GM13976 (cell line): ENCODE measurements around the gene ATRAID.

ENCODE experiments used
- DNase-seq: peaks from one replicate; pipeline ENCODE4 v3.0.0; 2012; ENCODE audit warnings: low spot score
- CTCF ChIP-seq: IDR thresholded peaks from 2 replicates; pipeline ENCODE4 v1.5.1; 2012; ENCODE audit warnings: borderline replicate concordance, mild to moderate bottlenecking; ENCODE audit not compliant: insufficient read depth; ENCODE audit errors: extremely low read depth, missing control alignments, control extremely low read depth
- in situ Hi-C: fragments of 300-500 bp; cut with MboI; formaldehyde crosslinking; loops from one replicate; pipeline ENCODE4 v1.12.0; 2022; ENCODE audit warnings: low sequenced_read_pairs, mixed read lengths, inconsistent platforms; ENCODE audit not compliant: unreplicated experiment

The ATRAID gene

DNA sequence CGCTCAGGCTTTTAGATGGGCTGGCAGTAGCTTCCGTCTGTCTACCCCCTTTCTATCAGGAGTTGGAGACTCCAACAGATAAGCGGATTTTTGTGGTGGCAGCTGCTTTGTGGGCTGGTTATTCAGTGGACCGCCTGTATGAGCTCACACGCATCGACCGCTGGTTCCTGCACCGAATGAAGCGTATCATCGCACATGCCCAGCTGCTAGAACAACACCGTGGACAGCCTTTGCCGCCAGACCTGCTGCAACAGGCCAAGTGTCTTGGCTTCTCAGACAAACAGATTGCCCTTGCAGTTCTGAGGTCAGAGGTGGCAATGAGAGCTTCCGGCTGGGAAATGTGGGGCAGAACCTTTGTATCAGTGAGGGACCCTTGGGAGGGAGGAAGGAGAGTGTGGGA is 20.1 kb downstream of the ATRAID start:
- in situ Hi-C loops: no loop called here
- DNase-seq: no peak
- TF ChIP-seq CTCF: no peak

GRCh38 chr2:27233341-27233740 is 21.5 kb downstream of the ATRAID start:
- in situ Hi-C loops: no loop called here

GRCh38 chr2:27236136-27236535 is 24.3 kb downstream of the ATRAID start:
- in situ Hi-C loops: no loop called here
- TF ChIP-seq CTCF: no peak
- no peak for DNase-seq

More at GRCh38 chr2:27233341-27233740, 21.5 kb downstream of the ATRAID start:
- no peak for TF ChIP-seq CTCF
- no peak for DNase-seq

GRCh38 chr2:27236626-27237025 is 24.8 kb downstream of the ATRAID start:
- DNase-seq: no peak
- TF ChIP-seq CTCF: no peak
- in situ Hi-C loops: no loop called here

DNA sequence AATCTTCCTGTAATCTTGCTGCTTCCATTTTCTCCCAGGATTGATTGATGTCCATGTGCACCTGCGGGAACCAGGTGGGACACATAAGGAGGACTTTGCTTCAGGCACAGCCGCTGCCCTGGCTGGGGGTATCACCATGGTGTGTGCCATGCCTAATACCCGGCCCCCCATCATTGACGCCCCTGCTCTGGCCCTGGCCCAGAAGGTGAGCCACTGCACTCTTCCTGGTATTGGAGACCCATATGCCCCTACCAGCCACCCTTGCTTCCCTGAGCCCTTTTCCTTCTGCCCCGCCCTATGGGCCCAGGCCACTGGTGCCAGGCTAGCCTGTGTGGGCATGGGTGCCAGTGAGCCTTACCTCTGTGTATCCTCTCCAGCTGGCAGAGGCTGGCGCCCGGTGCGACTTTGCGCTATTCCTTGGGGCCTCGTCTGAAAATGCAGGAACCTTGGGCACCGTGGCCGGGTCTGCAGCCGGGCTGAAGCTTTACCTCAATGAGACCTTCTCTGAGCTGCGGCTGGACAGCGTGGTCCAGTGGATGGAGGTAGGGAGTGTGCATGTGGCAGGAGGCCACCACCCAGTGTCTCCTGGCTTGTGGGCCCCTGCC is 25.6 kb downstream of the ATRAID start:
- in situ Hi-C loops: no loop called here
- no peak for TF ChIP-seq CTCF
- no peak for DNase-seq

DNA sequence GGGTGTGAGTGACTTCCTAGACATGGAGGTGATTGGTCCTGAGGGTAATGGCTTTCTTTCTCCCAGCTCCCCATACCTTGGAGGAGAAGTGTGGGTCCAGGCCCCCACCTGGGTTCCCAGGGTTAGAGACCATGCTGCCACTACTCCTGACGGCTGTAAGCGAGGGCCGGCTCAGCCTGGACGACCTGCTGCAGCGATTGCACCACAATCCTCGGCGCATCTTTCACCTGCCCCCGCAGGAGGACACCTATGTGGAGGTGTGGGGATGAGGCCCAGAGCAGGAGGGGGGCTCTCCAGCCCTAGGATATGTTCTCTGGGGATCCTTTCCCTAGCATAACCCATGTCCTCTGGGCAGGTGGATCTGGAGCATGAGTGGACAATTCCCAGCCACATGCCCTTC is 27.1 kb downstream of the ATRAID start:
- no peak for TF ChIP-seq CTCF
- in situ Hi-C loops: no loop called here
- DNase-seq: no peak

GRCh38 chr2:27240406-27240805 is 28.6 kb downstream of the ATRAID start:
- no peak for TF ChIP-seq CTCF
- in situ Hi-C loops: no loop called here
- no peak for DNase-seq
